Measurements from ENCODE around the gene SUSD1.

DNA sequence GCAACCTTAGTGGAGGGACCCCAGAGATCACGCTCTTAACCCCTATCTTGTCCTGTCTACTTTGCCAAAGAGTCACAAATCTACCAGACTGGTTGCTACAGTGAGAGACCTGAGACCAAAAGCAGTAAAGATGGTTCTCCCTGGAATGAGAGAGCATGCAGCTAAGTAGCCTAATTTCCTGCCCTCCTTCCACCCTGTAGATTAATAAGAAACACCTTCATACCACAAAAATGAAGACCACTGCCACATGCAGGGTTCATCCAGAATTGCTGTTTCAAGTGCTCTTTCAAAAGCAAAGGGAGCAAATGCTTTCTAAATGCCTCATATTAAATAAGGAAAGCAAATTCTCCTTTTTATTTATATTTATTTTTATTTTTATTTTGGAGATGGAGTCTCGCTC is 159.4 kb downstream of the SUSD1 start:
- TF ChIP-seq, protein P1, sequence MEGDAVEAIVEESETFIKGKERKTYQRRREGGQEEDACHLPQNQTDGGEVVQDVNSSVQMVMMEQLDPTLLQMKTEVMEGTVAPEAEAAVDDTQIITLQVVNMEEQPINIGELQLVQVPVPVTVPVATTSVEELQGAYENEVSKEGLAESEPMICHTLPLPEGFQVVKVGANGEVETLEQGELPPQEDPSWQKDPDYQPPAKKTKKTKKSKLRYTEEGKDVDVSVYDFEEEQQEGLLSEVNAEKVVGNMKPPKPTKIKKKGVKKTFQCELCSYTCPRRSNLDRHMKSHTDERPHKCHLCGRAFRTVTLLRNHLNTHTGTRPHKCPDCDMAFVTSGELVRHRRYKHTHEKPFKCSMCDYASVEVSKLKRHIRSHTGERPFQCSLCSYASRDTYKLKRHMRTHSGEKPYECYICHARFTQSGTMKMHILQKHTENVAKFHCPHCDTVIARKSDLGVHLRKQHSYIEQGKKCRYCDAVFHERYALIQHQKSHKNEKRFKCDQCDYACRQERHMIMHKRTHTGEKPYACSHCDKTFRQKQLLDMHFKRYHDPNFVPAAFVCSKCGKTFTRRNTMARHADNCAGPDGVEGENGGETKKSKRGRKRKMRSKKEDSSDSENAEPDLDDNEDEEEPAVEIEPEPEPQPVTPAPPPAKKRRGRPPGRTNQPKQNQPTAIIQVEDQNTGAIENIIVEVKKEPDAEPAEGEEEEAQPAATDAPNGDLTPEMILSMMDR (IDR thresholded peaks at IDR 0.05) = no peak
- no peak for TF ChIP-seq ZFX (IDR thresholded peaks at IDR 0.05; ENCODE audit: borderline replicate concordance)
